GM18868 (cell line): ENCODE measurements around the gene CAPN2.

Experiments used
- ATAC-seq: cut with Tn5 transposase; IDR thresholded peaks from one replicate; pipeline ENCODE4 v1.9.1; 2021; ENCODE audit warnings: mild to moderate bottlenecking, moderate library complexity; ENCODE audit not compliant: unreplicated experiment

CAPN2 gene

GRCh38 chr1:223824712-223825111, 112.4 kb downstream of the CAPN2 start:
- ATAC-seq = no peak
